HEK293 (cell line): Measurements from ENCODE around the gene GDPD3.

Source experiments
- EGR2 ChIP-seq: fragments of 450-650 bp; formaldehyde crosslinking; IDR thresholded peaks from 2 replicates; pipeline ENCODE4 v1.5.1; 2016; ENCODE audit warnings: low read depth, missing biosample characterization, missing genetic modification characterization
- HOXD13 ChIP-seq: sonication (generic); formaldehyde crosslinking; IDR thresholded peaks from 2 replicates; pipeline ENCODE4 v1.8.0; 2022; ENCODE audit warnings: missing genetic modification reagents, borderline replicate concordance
- KLF1 ChIP-seq: fragments of 450-650 bp; formaldehyde crosslinking; IDR thresholded peaks from 2 replicates; pipeline ENCODE4 v1.5.1; 2016; ENCODE audit warnings: missing biosample characterization, missing genetic modification characterization
- KLF17 ChIP-seq: fragments of 450-650 bp; formaldehyde crosslinking; IDR thresholded peaks from 2 replicates; pipeline ENCODE4 v1.5.1; 2016; ENCODE audit warnings: missing biosample characterization, missing genetic modification characterization
- KLF8 ChIP-seq: fragments of 450-650 bp; formaldehyde crosslinking; IDR thresholded peaks from 2 replicates; pipeline ENCODE4 v1.5.1; 2016; ENCODE audit warnings: missing biosample characterization, missing genetic modification characterization
- REPIN1 ChIP-seq: fragments of 450-650 bp; formaldehyde crosslinking; IDR thresholded peaks from 2 replicates; pipeline ENCODE4 v1.5.1; 2017; ENCODE audit warnings: missing biosample characterization, missing genetic modification characterization, low read depth
- SCRT2 ChIP-seq: fragments of 450-650 bp; formaldehyde crosslinking; IDR thresholded peaks from 2 replicates; pipeline ENCODE4 v1.5.1; 2016; ENCODE audit warnings: missing biosample characterization, missing genetic modification characterization
- TRIM28 ChIP-seq: IDR thresholded peaks from 2 replicates; pipeline ENCODE4 v1.6.1; 2011; ENCODE audit warnings: low read length, control low read depth, borderline replicate concordance
- WT1 ChIP-seq: fragments of 450-650 bp; formaldehyde crosslinking; IDR thresholded peaks from 2 replicates; pipeline ENCODE4 v1.5.1; 2016; ENCODE audit warnings: missing biosample characterization, missing genetic modification characterization
- ZBTB17 ChIP-seq: fragments of 450-650 bp; formaldehyde crosslinking; IDR thresholded peaks from 2 replicates; pipeline ENCODE4 v1.5.1; 2016; ENCODE audit warnings: missing biosample characterization, missing genetic modification characterization
- ZBTB8A ChIP-seq: fragments of 450-650 bp; formaldehyde crosslinking; IDR thresholded peaks from 2 replicates; pipeline ENCODE4 v1.5.1; 2016; ENCODE audit warnings: missing biosample characterization, missing genetic modification characterization
- ZEB2 ChIP-seq: fragments of 450-650 bp; formaldehyde crosslinking; IDR thresholded peaks from 2 replicates; pipeline ENCODE4 v1.5.1; 2016; ENCODE audit warnings: missing biosample characterization, missing genetic modification characterization
- ZNF10 ChIP-seq: fragments of 450-650 bp; formaldehyde crosslinking; IDR thresholded peaks from 2 replicates; pipeline ENCODE4 v1.5.1; 2017; ENCODE audit warnings: missing biosample characterization, missing genetic modification characterization
- ZNF112 ChIP-seq: fragments of 450-650 bp; formaldehyde crosslinking; IDR thresholded peaks from 2 replicates; pipeline ENCODE4 v1.5.0; 2017; ENCODE audit warnings: missing biosample characterization, missing genetic modification characterization
- ZNF155 ChIP-seq: fragments of 450-650 bp; formaldehyde crosslinking; IDR thresholded peaks from 2 replicates; pipeline ENCODE4 v1.5.1; 2016; ENCODE audit warnings: missing biosample characterization, missing genetic modification characterization
- ZNF16 ChIP-seq: fragments of 450-650 bp; formaldehyde crosslinking; IDR thresholded peaks from 2 replicates; pipeline ENCODE4 v1.5.1; 2016; ENCODE audit warnings: low read depth, missing biosample characterization, missing genetic modification characterization
- ZNF19 ChIP-seq: fragments of 450-650 bp; formaldehyde crosslinking; IDR thresholded peaks from 2 replicates; pipeline ENCODE4; 2016; ENCODE audit warnings: missing biosample characterization, missing genetic modification characterization, low read depth
- ZNF211 ChIP-seq: fragments of 450-650 bp; formaldehyde crosslinking; IDR thresholded peaks from 2 replicates; pipeline ENCODE4 v1.5.1; 2016; ENCODE audit warnings: low read depth, missing biosample characterization, missing genetic modification characterization
- ZNF26 ChIP-seq: fragments of 450-650 bp; formaldehyde crosslinking; IDR thresholded peaks from 2 replicates; pipeline ENCODE4 v1.5.1; 2016; ENCODE audit warnings: missing biosample characterization, missing genetic modification characterization
- ZNF324 ChIP-seq: fragments of 450-650 bp; formaldehyde crosslinking; IDR thresholded peaks from 2 replicates; pipeline ENCODE4 v1.5.1; 2016; ENCODE audit warnings: missing biosample characterization, missing genetic modification characterization
- ZNF514 ChIP-seq: fragments of 450-650 bp; formaldehyde crosslinking; IDR thresholded peaks from 2 replicates; pipeline ENCODE4 v1.5.1; 2016; ENCODE audit warnings: missing biosample characterization, missing genetic modification characterization
- ZNF530 ChIP-seq: fragments of 450-650 bp; formaldehyde crosslinking; IDR thresholded peaks from 2 replicates; pipeline ENCODE4 v1.5.1; 2016; ENCODE audit warnings: low read depth, missing biosample characterization, missing genetic modification characterization
- ZNF548 ChIP-seq: fragments of 450-650 bp; formaldehyde crosslinking; IDR thresholded peaks from 2 replicates; pipeline ENCODE4 v1.5.1; 2016; ENCODE audit warnings: missing biosample characterization, missing genetic modification characterization
- ZNF580 ChIP-seq: fragments of 450-650 bp; formaldehyde crosslinking; IDR thresholded peaks from 2 replicates; pipeline ENCODE4 v1.5.1; 2016; ENCODE audit warnings: missing biosample characterization, missing genetic modification characterization
- ZNF585B ChIP-seq: fragments of 450-650 bp; formaldehyde crosslinking; IDR thresholded peaks from 2 replicates; pipeline ENCODE4 v1.5.1; 2016; ENCODE audit warnings: missing biosample characterization, missing genetic modification characterization
- ZNF621 ChIP-seq: fragments of 450-650 bp; formaldehyde crosslinking; IDR thresholded peaks from 2 replicates; pipeline ENCODE4 v1.5.1; 2017; ENCODE audit warnings: missing biosample characterization, missing genetic modification characterization
- ZNF623 ChIP-seq: fragments of 450-650 bp; formaldehyde crosslinking; IDR thresholded peaks from 2 replicates; pipeline ENCODE4 v1.5.1; 2016; ENCODE audit warnings: missing biosample characterization, missing genetic modification characterization
- ZNF626 ChIP-seq: fragments of 450-650 bp; sonication (Bioruptor Pico); formaldehyde crosslinking; IDR thresholded peaks from 2 replicates; pipeline ENCODE4 v1.5.1; 2018; ENCODE audit warnings: missing biosample characterization, missing genetic modification characterization, inconsistent platforms
- ZNF645 ChIP-seq: fragments of 450-650 bp; formaldehyde crosslinking; IDR thresholded peaks from 2 replicates; pipeline ENCODE4; 2016; ENCODE audit warnings: missing biosample characterization, missing genetic modification characterization
- ZNF692 ChIP-seq: fragments of 450-650 bp; formaldehyde crosslinking; IDR thresholded peaks from 2 replicates; pipeline ENCODE4 v1.5.1; 2016; ENCODE audit warnings: missing biosample characterization, missing genetic modification characterization
- ZNF707 ChIP-seq: fragments of 450-650 bp; formaldehyde crosslinking; IDR thresholded peaks from 2 replicates; pipeline ENCODE4 v1.5.1; 2016; ENCODE audit warnings: missing biosample characterization, missing genetic modification characterization
- ZNF777 ChIP-seq: fragments of 450-650 bp; formaldehyde crosslinking; IDR thresholded peaks from 2 replicates; pipeline ENCODE4 v1.5.1; 2017; ENCODE audit warnings: missing biosample characterization, missing genetic modification characterization, borderline replicate concordance
- ZNF791 ChIP-seq: fragments of 450-650 bp; formaldehyde crosslinking; IDR thresholded peaks from 2 replicates; pipeline ENCODE4 v1.5.1; 2016; ENCODE audit warnings: missing biosample characterization, missing genetic modification characterization
- ZNF792 ChIP-seq: fragments of 450-650 bp; formaldehyde crosslinking; IDR thresholded peaks from 2 replicates; pipeline ENCODE4 v1.5.1; 2016; ENCODE audit warnings: missing biosample characterization, missing genetic modification characterization
- ZNF843 ChIP-seq: fragments of 450-650 bp; formaldehyde crosslinking; IDR thresholded peaks from 2 replicates; pipeline ENCODE4 v1.5.1; 2016; ENCODE audit warnings: missing biosample characterization, missing genetic modification characterization
- ZSCAN16 ChIP-seq: fragments of 450-650 bp; formaldehyde crosslinking; IDR thresholded peaks from 2 replicates; pipeline ENCODE4 v1.5.1; 2016; ENCODE audit warnings: missing biosample characterization, missing genetic modification characterization

Gene GDPD3

GRCh38 chr16:30060836-30061554, 52.3 kb downstream of the GDPD3 start (continued):
- no peak for TF ChIP-seq ZNF548 (tag by site-specific recombination)
- no peak for TF ChIP-seq ZNF19 (tag by site-specific recombination)
- no peak for TF ChIP-seq ZNF777 (tag by site-specific recombination)
- TF ChIP-seq ZNF645 (tag by site-specific recombination), result no peak
- TF ChIP-seq ZNF585B (tag by site-specific recombination), result no peak
- TF ChIP-seq EGR2, result no peak
- TF ChIP-seq ZNF112 (tag by site-specific recombination), result no peak
- no peak for TF ChIP-seq ZNF155 (tag by site-specific recombination)
- TF ChIP-seq ZNF707, result no peak
- TF ChIP-seq ZNF626 (tag by site-specific recombination), result no peak
- TF ChIP-seq ZNF10 (tag by site-specific recombination), result no peak
- TF ChIP-seq ZNF791 (tag by site-specific recombination), result no peak
- TF ChIP-seq ZNF621 (tag by site-specific recombination), result no peak
- TF ChIP-seq ZBTB8A (tag by site-specific recombination), result no peak
- TF ChIP-seq ZBTB17 (tag by site-specific recombination), result peak; percentile 95
- no peak for TF ChIP-seq ZNF324 (tag by site-specific recombination)
- TF ChIP-seq KLF17 (tag by site-specific recombination), result no peak
- no peak for TF ChIP-seq ZNF580 (tag by site-specific recombination)
- no peak for TF ChIP-seq ZNF530 (tag by site-specific recombination)
- TF ChIP-seq ZNF26 (tag by site-specific recombination), result no peak
- no peak for TF ChIP-seq ZNF843 (tag by site-specific recombination)
- no peak for TF ChIP-seq ZSCAN16
- no peak for TF ChIP-seq ZNF16 (tag by site-specific recombination)
- no peak for TF ChIP-seq REPIN1 (tag by site-specific recombination)
- TF ChIP-seq ZNF792, result no peak
- no peak for TF ChIP-seq KLF8 (tag by site-specific recombination)
- 0 out of 2 replicates have a peak, but pooled peaks have one; percentile 29 for TF ChIP-seq ZNF692
- TF ChIP-seq ZEB2 (tag by site-specific recombination), result no peak
- no peak for TF ChIP-seq HOXD13 (CRISPR knock-in tag)
- no peak for TF ChIP-seq TRIM28
- TF ChIP-seq ZNF211 (tag by site-specific recombination), result no peak
- TF ChIP-seq KLF1 (tag by site-specific recombination), result peak; percentile 78
- TF ChIP-seq WT1, result no peak
- no peak for TF ChIP-seq ZNF623 (tag by site-specific recombination)
- TF ChIP-seq SCRT2 (tag by site-specific recombination), result no peak
- TF ChIP-seq ZNF514 (tag by site-specific recombination), result no peak
